ENCODE data around the gene ARHGDIB. TPM values are rescaled to one million over a fixed set of nuclear protein-coding genes. Genes with fewer than 3 reads are reported as not detected.
A peak's percentile ranks its signal among the peaks of the same experiment; 100 is the strongest.

The ARHGDIB gene
- total and polyA plus RNA-seq, 2 donors (not counting 1 experiment from before 2014, with no cell fraction given), result 8.3 to 43.7 TPM

DNA sequence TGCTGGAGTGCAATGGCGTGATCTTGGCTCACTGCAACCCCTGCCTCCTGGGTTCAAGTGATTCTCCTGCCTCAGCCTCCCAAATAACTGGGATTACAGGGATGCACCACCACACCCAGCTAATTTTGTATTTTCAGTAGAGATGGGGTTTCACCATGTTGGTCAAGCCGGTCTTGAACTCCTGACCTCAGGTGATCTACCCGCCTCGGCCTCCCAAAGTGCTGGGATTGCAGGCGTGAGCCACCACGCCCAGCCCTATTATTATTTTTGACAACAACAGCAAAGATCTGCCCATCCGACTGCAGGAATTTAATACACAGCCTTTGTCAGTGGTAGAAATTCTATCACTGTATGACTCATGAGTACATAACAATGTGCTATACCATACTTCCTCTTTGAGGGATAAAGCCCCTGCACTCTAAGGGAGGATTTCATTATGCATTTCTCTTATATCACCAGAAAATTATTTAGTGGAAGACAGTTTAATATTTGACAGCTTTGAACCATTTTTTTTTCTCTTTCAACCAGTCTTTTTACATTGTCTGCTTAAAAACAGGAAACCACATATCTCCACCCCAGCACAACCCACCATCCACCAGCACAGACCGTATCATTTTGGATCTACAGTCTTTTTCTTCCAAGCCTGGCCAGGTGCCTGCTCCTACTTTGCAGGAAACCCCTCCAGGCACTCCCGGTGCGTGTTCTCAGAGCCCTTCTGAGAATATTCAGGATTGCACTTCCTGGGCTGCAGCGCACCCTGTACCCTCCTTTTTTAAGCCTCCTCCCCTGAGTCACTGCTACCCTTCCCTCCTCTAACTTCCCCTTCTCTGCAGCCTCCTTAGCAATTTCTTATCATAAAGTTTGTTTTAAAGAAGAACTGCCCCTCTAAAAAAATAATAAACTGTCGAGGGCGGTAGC lies 594 bp downstream of the ARHGDIB start:
- H3K36me3 ChIP-seq (ENCODE audit: control insufficient read depth, insufficient read depth, low read length), result no peaks in the 10 kb centered on the region
- H3K27ac ChIP-seq (ENCODE audit: insufficient read depth, low read length), result no peak overlapping the region
- no peaks in the 10 kb centered on the region for H4K20me1 ChIP-seq (ENCODE audit: control insufficient read depth, extremely low read depth, insufficient read depth, low read length)
- DNase-seq (ENCODE audit: low read depth in 2 of 2), result peak in 1 of 2 donors; percentile 60
- H2AFZ ChIP-seq (ENCODE audit: low read length), result peak overlapping the region; percentile 22
- peak overlapping the region; percentile 40 for H3K4me2 ChIP-seq (ENCODE audit: extremely low read depth, insufficient read depth, low read length)
- TF ChIP-seq CTCF (conservative IDR thresholded peaks at IDR 0.05 in 1 of 2, IDR thresholded peaks at IDR 0.05 in 1 of 2; ENCODE audit: low read depth in 1 of 2, low read length in 2 of 2) (no peak), EZH2 (IDR thresholded peaks at IDR 0.05; ENCODE audit: low read length, missing control alignments) (no peak)
- H3K4me1 ChIP-seq (ENCODE audit: control insufficient read depth, extremely low read depth, insufficient read depth, low read length), result peaks cover 5% of the 10 kb centered on the region
- no peaks in the 10 kb centered on the region for H3K79me2 ChIP-seq (ENCODE audit: control insufficient read depth, insufficient read depth, low read length)
- no peak overlapping the region for H3K9ac ChIP-seq (ENCODE audit: insufficient read depth, low read length)
- no peaks in the 10 kb centered on the region for H3K27me3 ChIP-seq (ENCODE audit: control insufficient read depth, insufficient read depth, low read length)
- H3K9me3 ChIP-seq (ENCODE audit: control insufficient read depth, insufficient read depth, low read depth, low read length), result no peaks in the 10 kb centered on the region
- peak overlapping the region in 1 of 4 experiments; percentile 33 for H3K4me3 ChIP-seq (replicated peaks in 1 of 4; ENCODE audit: control extremely low read depth in 1 of 4, insufficient read depth in 1 of 4, low read depth in 3 of 4, low read length in 4 of 4)

DNA sequence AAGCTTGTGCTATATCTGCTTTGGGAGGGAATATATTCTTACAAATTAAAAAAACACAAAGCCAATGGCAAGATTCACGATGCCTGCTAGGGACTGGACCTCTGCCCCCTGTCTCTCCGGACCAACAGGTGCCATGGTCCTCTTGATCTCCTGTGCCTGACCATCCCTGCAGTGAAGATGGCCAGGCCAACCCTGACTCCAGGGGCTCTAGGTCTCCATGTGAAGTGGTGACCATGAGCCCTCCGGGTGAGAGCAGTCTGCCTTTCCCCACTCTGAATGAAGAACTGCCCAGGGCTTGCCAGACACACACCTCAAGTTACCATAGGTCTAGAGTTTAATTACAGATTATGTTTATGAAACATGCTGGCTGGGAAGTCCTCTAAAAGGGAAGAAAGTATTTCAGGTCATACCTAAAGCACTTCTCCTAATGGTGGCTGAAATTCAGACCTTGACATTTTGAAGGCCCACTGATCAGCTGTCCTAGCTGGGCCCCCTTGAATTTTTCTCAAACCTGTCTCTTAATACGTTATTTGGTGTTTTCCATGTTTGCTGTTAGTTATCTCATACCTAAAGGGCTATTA lies 1.4 kb downstream of the ARHGDIB start:
- no peak overlapping the region for H2AFZ ChIP-seq (ENCODE audit: low read length)
- H3K4me1 ChIP-seq (ENCODE audit: control insufficient read depth, extremely low read depth, insufficient read depth, low read length), result peaks cover 5% of the 10 kb centered on the region
- no peaks in the 10 kb centered on the region for H3K36me3 ChIP-seq (ENCODE audit: control insufficient read depth, insufficient read depth, low read length)
- no peaks in the 10 kb centered on the region for H3K9me3 ChIP-seq (ENCODE audit: control insufficient read depth, insufficient read depth, low read depth, low read length)
- no peak overlapping the region for H3K4me2 ChIP-seq (ENCODE audit: extremely low read depth, insufficient read depth, low read length)
- no peaks in the 10 kb centered on the region for H3K27me3 ChIP-seq (ENCODE audit: control insufficient read depth, insufficient read depth, low read length)
- DNase-seq (ENCODE audit: low read depth in 2 of 2), result no peak
- no peak overlapping the region for H3K4me3 ChIP-seq (replicated peaks in 1 of 4; ENCODE audit: control extremely low read depth in 1 of 4, insufficient read depth in 1 of 4, low read depth in 3 of 4, low read length in 4 of 4)
- no peak overlapping the region for H3K9ac ChIP-seq (ENCODE audit: insufficient read depth, low read length)
- H4K20me1 ChIP-seq (ENCODE audit: control insufficient read depth, extremely low read depth, insufficient read depth, low read length), result no peaks in the 10 kb centered on the region
- no peak overlapping the region for H3K27ac ChIP-seq (ENCODE audit: insufficient read depth, low read length)
- no peaks in the 10 kb centered on the region for H3K79me2 ChIP-seq (ENCODE audit: control insufficient read depth, insufficient read depth, low read length)
- TF ChIP-seq CTCF (conservative IDR thresholded peaks at IDR 0.05 in 1 of 2, IDR thresholded peaks at IDR 0.05 in 1 of 2; ENCODE audit: low read depth in 1 of 2, low read length in 2 of 2) (no peak), EZH2 (IDR thresholded peaks at IDR 0.05; ENCODE audit: low read length, missing control alignments) (no peak)

GRCh38 chr12:14959463-14959862 lies 1.9 kb downstream of the ARHGDIB start:
- Histone ChIP-seq H3K79me2 (ENCODE audit: control insufficient read depth, insufficient read depth, low read length) (no peaks in the 10 kb centered on the region), H3K4me3 (replicated peaks in 1 of 4; ENCODE audit: control extremely low read depth in 1 of 4, insufficient read depth in 1 of 4, low read depth in 3 of 4, low read length in 4 of 4) (no peak overlapping the region), H2AFZ (ENCODE audit: low read length) (peak overlapping the region; percentile 37), H3K27me3 (ENCODE audit: control insufficient read depth, insufficient read depth, low read length) (no peaks in the 10 kb centered on the region), H3K36me3 (ENCODE audit: control insufficient read depth, insufficient read depth, low read length) (no peaks in the 10 kb centered on the region), H3K9ac (ENCODE audit: insufficient read depth, low read length) (no peak overlapping the region), H4K20me1 (ENCODE audit: control insufficient read depth, extremely low read depth, insufficient read depth, low read length) (no peaks in the 10 kb centered on the region), H3K27ac (ENCODE audit: insufficient read depth, low read length) (no peak overlapping the region), H3K4me2 (ENCODE audit: extremely low read depth, insufficient read depth, low read length) (no peak overlapping the region), H3K4me1 (ENCODE audit: control insufficient read depth, extremely low read depth, insufficient read depth, low read length) (peaks cover 5% of the 10 kb centered on the region), H3K9me3 (ENCODE audit: control insufficient read depth, insufficient read depth, low read depth, low read length) (no peaks in the 10 kb centered on the region)
- no peak for DNase-seq (ENCODE audit: low read depth in 2 of 2)
- TF ChIP-seq CTCF (conservative IDR thresholded peaks at IDR 0.05 in 1 of 2, IDR thresholded peaks at IDR 0.05 in 1 of 2; ENCODE audit: low read depth in 1 of 2, low read length in 2 of 2), result no peak
- no peak for TF ChIP-seq EZH2 (IDR thresholded peaks at IDR 0.05; ENCODE audit: low read length, missing control alignments)

All from fibroblast of lung (primary cell).